Osteoblast (primary cell): ENCODE results near the gene FGF14. TPM values are rescaled to one million over a fixed set of nuclear protein-coding genes. Genes with fewer than 3 reads are reported as not detected.

Experiments used
- DNase-seq: peaks from one replicate; pipeline ENCODE4 v3.0.0; 2011; ENCODE audit warnings: low spot score, mixed read lengths; ENCODE audit not compliant: insufficient read length; ENCODE audit errors: missing footprints
- H2AFZ ChIP-seq: 2 replicates; pipeline ENCODE4 v1.6.0; 2011; ENCODE audit warnings: mild to moderate bottlenecking, low read length
- H3K27ac ChIP-seq: 2 replicates; pipeline ENCODE4 v1.5.1; 2011; ENCODE audit warnings: mild to moderate bottlenecking, low read depth, low read length, moderate library complexity
- H3K27me3 ChIP-seq: 2 replicates; pipeline ENCODE4 v1.6.0; 2012; ENCODE audit warnings: mild to moderate bottlenecking, control low read depth, inconsistent platforms, low read length, moderate library complexity; ENCODE audit not compliant: insufficient read depth
- H3K36me3 ChIP-seq: 2 replicates; pipeline ENCODE4 v1.5.1; 2011; ENCODE audit warnings: mild to moderate bottlenecking, low read length, control low read depth, moderate library complexity; ENCODE audit not compliant: insufficient read depth
- H3K4me1 ChIP-seq: 2 replicates; pipeline ENCODE4 v1.5.1; 2011; ENCODE audit warnings: mild to moderate bottlenecking, low read length, control low read depth, moderate library complexity; ENCODE audit not compliant: insufficient read depth
- H3K4me2 ChIP-seq: 2 replicates; pipeline ENCODE4 v1.6.0; 2011; ENCODE audit warnings: mild to moderate bottlenecking, low read length; ENCODE audit not compliant: insufficient read depth
- H3K4me3 ChIP-seq: fragments of 200-600 bp; sonication (generic); 3 replicates; pipeline ENCODE4 v1.5.1; 2012; ENCODE audit warnings: mild to moderate bottlenecking, low read length, inconsistent platforms; ENCODE audit not compliant: insufficient read depth
- H3K79me2 ChIP-seq: 2 replicates; pipeline ENCODE4 v1.6.0; 2012; ENCODE audit warnings: mild to moderate bottlenecking, low read length, control low read depth, inconsistent platforms; ENCODE audit not compliant: insufficient read depth
- H3K9me3 ChIP-seq: 2 replicates; pipeline ENCODE4 v1.5.1; 2011; ENCODE audit warnings: low read depth, low read length, control low read depth
- H4K20me1 ChIP-seq: 2 replicates; pipeline ENCODE4 v1.6.0; 2012; ENCODE audit warnings: mild to moderate bottlenecking, low read length, control low read depth; ENCODE audit not compliant: insufficient read depth
- CTCF ChIP-seq: IDR thresholded peaks from 2 replicates; pipeline ENCODE4 v1.5.1; 2011; ENCODE audit warnings: mild to moderate bottlenecking, low read depth, low read length, moderate library complexity; ENCODE audit errors: extremely low read depth
- total RNA-seq: library from RNA; depleted of rRNA; stranded (reverse); fragments of >200 nt; gene quantifications from 2 replicates; pipeline ENCODE4 v1.2.3, GENCODE V29; 2012

Gene FGF14
- total RNA-seq, 1 donor, result under 0.01 TPM

DNA sequence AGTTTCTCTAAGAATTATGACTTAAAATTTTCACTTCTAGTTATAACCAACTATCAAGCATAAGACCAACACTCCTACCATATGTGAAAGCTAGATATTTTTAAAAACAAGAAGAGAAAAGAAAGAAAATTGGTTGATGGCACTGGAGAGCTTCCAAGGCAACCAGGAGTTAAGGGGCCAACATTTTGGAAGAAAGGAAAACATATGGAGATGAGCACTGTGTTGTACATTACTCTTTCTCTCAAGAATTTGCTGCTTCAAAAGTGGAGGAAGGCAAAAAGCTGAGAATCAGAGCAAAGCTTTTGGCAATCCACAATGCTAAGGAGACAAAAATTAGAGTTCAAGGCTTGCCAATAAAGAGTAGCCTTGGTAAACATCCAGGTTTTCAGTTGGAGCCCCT, 503.2 kb downstream of the FGF14 start:
- Histone ChIP-seq H3K27ac (no peak overlapping the region), H3K4me3 (no peak overlapping the region), H2AFZ (no peak overlapping the region), H3K27me3 (no peaks in the 10 kb centered on the region), H3K36me3 (no peaks in the 10 kb centered on the region), H3K9me3 (no peaks in the 10 kb centered on the region), H4K20me1 (no peaks in the 10 kb centered on the region), H3K4me1 (no peaks in the 10 kb centered on the region), H3K79me2 (no peaks in the 10 kb centered on the region), H3K4me2 (no peak overlapping the region)
- no peak for TF ChIP-seq CTCF
- no peak for DNase-seq

DNA sequence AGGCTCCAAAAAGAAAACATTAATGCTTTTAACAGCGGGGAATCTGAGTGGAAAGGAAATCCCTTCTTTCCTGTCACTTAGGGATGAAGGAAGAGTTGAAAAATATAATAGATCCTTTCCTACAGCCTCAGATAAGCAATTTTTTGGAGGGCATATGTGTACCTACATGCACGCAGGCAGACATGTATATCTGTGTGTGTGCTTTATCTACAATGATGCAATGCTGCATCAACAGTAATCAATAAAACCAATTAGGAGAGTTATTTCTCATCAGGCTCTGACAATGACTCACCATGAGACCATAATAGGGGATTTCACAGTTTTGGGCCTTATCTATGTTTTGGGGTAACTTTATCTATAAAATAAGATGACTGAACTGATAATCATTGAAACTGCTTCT, 505.3 kb downstream of the FGF14 start:
- no peaks in the 10 kb centered on the region for H3K27me3 ChIP-seq
- no peaks in the 10 kb centered on the region for H3K36me3 ChIP-seq
- no peaks in the 10 kb centered on the region for H4K20me1 ChIP-seq
- H3K27ac ChIP-seq, result no peak overlapping the region
- no peak overlapping the region for H3K4me3 ChIP-seq
- DNase-seq, result no peak
- no peak overlapping the region for H3K4me2 ChIP-seq
- TF ChIP-seq CTCF, result no peak
- H2AFZ ChIP-seq, result no peak overlapping the region
- no peaks in the 10 kb centered on the region for H3K9me3 ChIP-seq
- H3K79me2 ChIP-seq, result no peaks in the 10 kb centered on the region
- H3K4me1 ChIP-seq, result no peaks in the 10 kb centered on the region

GRCh38 chr13:101893021-101893420, 508.8 kb downstream of the FGF14 start:
- no peak overlapping the region for H3K4me3 ChIP-seq
- no peaks in the 10 kb centered on the region for H4K20me1 ChIP-seq
- no peak overlapping the region for H3K27ac ChIP-seq
- TF ChIP-seq CTCF, result no peak
- H3K4me2 ChIP-seq, result no peak overlapping the region
- H3K4me1 ChIP-seq, result no peaks in the 10 kb centered on the region
- H3K36me3 ChIP-seq, result no peaks in the 10 kb centered on the region
- no peaks in the 10 kb centered on the region for H3K9me3 ChIP-seq
- H2AFZ ChIP-seq, result no peak overlapping the region
- H3K79me2 ChIP-seq, result no peaks in the 10 kb centered on the region
- DNase-seq, result no peak
- H3K27me3 ChIP-seq, result no peaks in the 10 kb centered on the region

DNA sequence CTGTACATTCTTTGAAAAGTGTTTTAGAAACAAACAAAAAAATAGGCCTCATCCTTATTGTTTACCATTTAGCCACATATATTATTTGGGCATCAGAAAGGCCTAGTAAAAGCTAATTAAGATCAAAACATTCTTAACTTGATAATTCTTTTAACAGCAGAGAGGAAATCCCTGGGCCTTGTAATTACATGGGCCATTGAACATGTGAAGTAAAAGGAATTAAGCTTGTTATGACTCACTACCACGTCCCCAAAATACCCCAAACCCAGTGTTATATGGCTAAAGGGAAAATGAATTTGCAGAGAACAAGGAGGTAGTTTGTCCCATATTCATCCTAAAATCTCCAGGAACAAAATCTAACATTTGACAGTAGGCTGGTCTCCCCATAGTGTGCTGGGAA, 509.6 kb downstream of the FGF14 start:
- no peak for TF ChIP-seq CTCF
- no peaks in the 10 kb centered on the region for H3K27me3 ChIP-seq
- H3K4me3 ChIP-seq, result no peak overlapping the region
- DNase-seq, result no peak
- no peaks in the 10 kb centered on the region for H3K79me2 ChIP-seq
- no peak overlapping the region for H3K27ac ChIP-seq
- no peaks in the 10 kb centered on the region for H3K9me3 ChIP-seq
- H3K4me1 ChIP-seq, result no peaks in the 10 kb centered on the region
- no peak overlapping the region for H2AFZ ChIP-seq
- no peaks in the 10 kb centered on the region for H3K36me3 ChIP-seq
- H3K4me2 ChIP-seq, result no peak overlapping the region
- H4K20me1 ChIP-seq, result no peaks in the 10 kb centered on the region
